WTC11 (cell line): ENCODE data around the gene ZNF514. TPM values are rescaled to one million over a fixed set of nuclear protein-coding genes. Genes with fewer than 3 reads are reported as not detected.

Experiments used
- ATAC-seq: fragments of 200-7000 bp; cut with Tn5 transposase; 2 replicates; pipeline ENCODE4 v1.10.0; 2021; ENCODE audit warnings: mild to moderate bottlenecking, moderate library complexity
- CTCF ChIA-PET: fragments of 300-600 bp; sonication (Branson Sonifier 250); formaldehyde crosslinking; loops from one replicate; lab custom pipeline; 2021; ENCODE audit warnings: antibody characterized with exemption; lab: Charles Lee
- POLR2A ChIA-PET: fragments of 350-600 bp; sonication (Branson Sonifier 250); formaldehyde crosslinking; loops from one replicate; lab custom pipeline; 2021; ENCODE audit warnings: antibody characterized with exemption; lab: Charles Lee
- DNase-seq: peaks from one replicate; pipeline ENCODE4 v3.0.0; 2021; ENCODE audit warnings: low spot score
- H3K27ac Mint-ChIP-seq: 2 replicates; pipeline ENCODE4 v1.8.0; 2021; ENCODE audit warnings: mixed read lengths
- H3K27me3 Mint-ChIP-seq: 2 replicates; pipeline ENCODE4 v1.8.0; 2021; ENCODE audit warnings: low read depth, mild to moderate bottlenecking, moderate library complexity, mixed read lengths
- H3K36me3 Mint-ChIP-seq: 2 replicates; pipeline ENCODE4 v1.8.0; 2021; ENCODE audit warnings: mixed read lengths
- H3K4me1 Mint-ChIP-seq: 2 replicates; pipeline ENCODE4 v1.8.0; 2022; ENCODE audit warnings: mixed read lengths
- H3K4me3 Mint-ChIP-seq: 2 replicates; pipeline ENCODE4 v1.8.0; 2021; ENCODE audit warnings: mild to moderate bottlenecking, moderate library complexity, mixed read lengths
- H3K9me3 Mint-ChIP-seq: 2 replicates; pipeline ENCODE4 v1.8.0; 2021; ENCODE audit warnings: mixed read lengths
- AFF4 ChIP-seq: sonication (generic); formaldehyde crosslinking; IDR thresholded peaks from 2 replicates; pipeline ENCODE4 v1.8.1; 2023; ENCODE audit warnings: mild to moderate bottlenecking, missing genetic modification reagents, borderline replicate concordance
- AR ChIP-seq: fragments of 250-450 bp; sonication (Bioruptor Pico); IDR thresholded peaks from 2 replicates; pipeline ENCODE4 v1.9.0; 2021; ENCODE audit warnings: mild to moderate bottlenecking
- ARID4B ChIP-seq: sonication (generic); formaldehyde crosslinking; IDR thresholded peaks from 2 replicates; pipeline ENCODE4 v1.8.0; 2023; ENCODE audit warnings: missing genetic modification reagents, mild to moderate bottlenecking, borderline replicate concordance
- ATF1 ChIP-seq: sonication (generic); formaldehyde crosslinking; IDR thresholded peaks from 2 replicates; pipeline ENCODE4 v1.8.1; 2023; ENCODE audit warnings: mild to moderate bottlenecking, moderate library complexity, missing genetic modification reagents
- ATF3 ChIP-seq: sonication (generic); formaldehyde crosslinking; conservative IDR thresholded peaks from 2 replicates; pipeline ENCODE4 v1.8.1; 2022; ENCODE audit warnings: mild to moderate bottlenecking, missing genetic modification reagents
- E2F4 ChIP-seq: sonication (generic); formaldehyde crosslinking; IDR thresholded peaks from 2 replicates; pipeline ENCODE4 v1.8.1; 2022; ENCODE audit warnings: low read depth, mild to moderate bottlenecking, moderate library complexity, missing genetic modification reagents, borderline replicate concordance
- FOXP1 ChIP-seq: sonication (generic); formaldehyde crosslinking; IDR thresholded peaks from 2 replicates; pipeline ENCODE4 v1.8.0; 2022; ENCODE audit warnings: missing genetic modification reagents, mild to moderate bottlenecking, moderate library complexity, borderline replicate concordance
- GABPB1 ChIP-seq: sonication (generic); formaldehyde crosslinking; IDR thresholded peaks from 2 replicates; pipeline ENCODE4 v1.8.1; 2023; ENCODE audit warnings: mild to moderate bottlenecking, missing genetic modification reagents
- HMGA2 ChIP-seq: fragments of 250-450 bp; sonication (Bioruptor Pico); IDR thresholded peaks from 2 replicates; pipeline ENCODE4 v1.4.0; 2021; ENCODE audit warnings: mild to moderate bottlenecking, moderate library complexity
- MXD4 ChIP-seq: fragments of 250-450 bp; sonication (Bioruptor Pico); IDR thresholded peaks from 2 replicates; pipeline ENCODE4 v1.8.0; 2021; ENCODE audit warnings: mild to moderate bottlenecking, moderate library complexity, borderline replicate concordance
- NR2C2 ChIP-seq: sonication (generic); formaldehyde crosslinking; IDR thresholded peaks from 2 replicates; pipeline ENCODE4 v1.8.0; 2022; ENCODE audit warnings: mild to moderate bottlenecking, missing genetic modification reagents
- SMAD3 ChIP-seq: sonication (generic); formaldehyde crosslinking; IDR thresholded peaks from 2 replicates; pipeline ENCODE4 v1.8.0; 2022; ENCODE audit warnings: missing genetic modification reagents, mild to moderate bottlenecking, borderline replicate concordance
- SOX15 ChIP-seq: fragments of 250-450 bp; sonication (Bioruptor Pico); IDR thresholded peaks from 2 replicates; pipeline ENCODE4 v1.9.0; 2021; ENCODE audit warnings: mild to moderate bottlenecking
- STAT6 ChIP-seq: sonication (generic); formaldehyde crosslinking; conservative IDR thresholded peaks from 2 replicates; pipeline ENCODE4 v1.8.1; 2023; ENCODE audit warnings: mild to moderate bottlenecking, low read depth, missing genetic modification reagents, moderate library complexity
- ZBTB21 ChIP-seq: sonication (generic); formaldehyde crosslinking; IDR thresholded peaks from 2 replicates; pipeline ENCODE4 v1.8.1; 2023; ENCODE audit warnings: mild to moderate bottlenecking, missing genetic modification reagents, borderline replicate concordance
- ZNF219 ChIP-seq: sonication (generic); formaldehyde crosslinking; IDR thresholded peaks from 2 replicates; pipeline ENCODE4 v1.8.0; 2023; ENCODE audit warnings: missing genetic modification reagents, mild to moderate bottlenecking, borderline replicate concordance
- ZNF396 ChIP-seq: fragments of 250-450 bp; sonication (Bioruptor Pico); IDR thresholded peaks from 2 replicates; pipeline ENCODE4 v1.8.0; 2021; ENCODE audit warnings: mild to moderate bottlenecking, moderate library complexity, borderline replicate concordance
- ZNF416 ChIP-seq: fragments of 250-450 bp; sonication (Bioruptor Pico); IDR thresholded peaks from 2 replicates; pipeline ENCODE4 v1.9.0; 2021; ENCODE audit warnings: mild to moderate bottlenecking, inconsistent platforms
- total RNA-seq: library from RNA; stranded (reverse); gene quantifications from 3 replicates; pipeline ENCODE4 v1.2.3, GENCODE V29; 2021

ZNF514 gene
- total RNA-seq, 1 experiment from 2014 or later, result 19.3 TPM

GRCh38 chr2:95109260-95109659 lies 50.4 kb downstream of the ZNF514 start (continued):
- TF ChIP-seq STAT6 (CRISPR knock-in tag) (no peak), AFF4 (CRISPR knock-in tag) (no peak), ZNF416 (CRISPR knock-in tag) (no peak), ZBTB21 (no peak), ARID4B (CRISPR knock-in tag) (no peak), SOX15 (CRISPR knock-in tag) (no peak), SMAD3 (CRISPR knock-in tag) (no peak)

- no peak for DNase-seq
- H3K27me3 Mint-ChIP-seq, result no peaks in the 10 kb centered on the region
- no peak overlapping the region for H3K4me3 Mint-ChIP-seq
- no peaks in the 10 kb centered on the region for H3K4me1 Mint-ChIP-seq
- no peak for ATAC-seq
- no peaks in the 10 kb centered on the region for H3K9me3 Mint-ChIP-seq
- peaks cover 77% of the 10 kb centered on the region for H3K36me3 Mint-ChIP-seq
- TF ChIP-seq E2F4 (no peak), HMGA2 (CRISPR knock-in tag) (no peak), ATF3 (CRISPR knock-in tag) (no peak), ZNF396 (CRISPR knock-in tag) (no peak), MXD4 (CRISPR knock-in tag) (no peak), ZNF219 (CRISPR knock-in tag) (no peak), FOXP1 (CRISPR knock-in tag) (no peak), ATF1 (CRISPR knock-in tag) (no peak), NR2C2 (CRISPR knock-in tag) (no peak), AR (no peak), GABPB1 (CRISPR knock-in tag) (no peak)
- H3K27ac Mint-ChIP-seq, result no peak overlapping the region
- ChIA-PET CTCF (no interaction called here), POLR2A (no interaction called here)
These were observed 53.6 kb downstream of the ZNF514 start for GRCh38 chr2:95106081-95106480.
